Body of pancreas (tissue), 4 donors: ENCODE measurements around the gene TGM1. TPM values are rescaled to one million over a fixed set of nuclear protein-coding genes. Genes with fewer than 3 reads are reported as not detected.
A peak's percentile ranks its signal among the peaks of the same experiment; 100 is the strongest.

Experiments used
- ATAC-seq: fragments of 150-250 bp; one replicate; pipeline ENCODE4 v1.9.1; 2016
- DNase-seq, 4 donors: peaks; one replicate each; pipeline ENCODE4 v3.0.0-alpha.2; 2019
- H3K27ac ChIP-seq, 4 donors: fragments of 200-600 bp; sonication (generic); 1 replicate in 3 of 4; 2 replicates in 1 of 4; pipeline versions ENCODE4 v1.5.1 to v1.6.1; 2016 to 2019; ENCODE audit warnings: mild to moderate bottlenecking in 1 of 4, mixed read lengths in 1 of 4, moderate library complexity in 1 of 4
- H3K27me3 ChIP-seq, 2 donors: fragments of 200-600 bp; sonication (generic); one replicate each; pipeline ENCODE4 v1.6.0; 2016; ENCODE audit warnings: mild to moderate bottlenecking in 1 of 2
- H3K36me3 ChIP-seq, 2 donors: fragments of 200-600 bp; sonication (generic); replicated peaks in 1 of 2; 2 replicates each; pipeline ENCODE4 v1.5.1; 2016; ENCODE audit warnings: low read depth in 2 of 2; ENCODE audit not compliant: insufficient read depth in 1 of 2
- H3K4me1 ChIP-seq: fragments of 200-600 bp; sonication (generic); one replicate; pipeline ENCODE4 v1.6.0; 2016
- H3K4me3 ChIP-seq, 2 donors: fragments of 200-600 bp; sonication (generic); 1 replicate in 1 of 2; 2 replicates in 1 of 2; pipeline ENCODE4 v1.5.1; 2016 to 2019
- H3K9me3 ChIP-seq, 3 donors: fragments of 200-600 bp; sonication (generic); 1 replicate in 2 of 3; 2 replicates in 1 of 3; pipeline ENCODE4 v1.5.1; 2016
- CTCF ChIP-seq, 7 experiments: fragments of 450-650 bp in 4 of 7; fragments of 200-600 bp in 3 of 7; sonication (generic) in 3 of 7; IDR thresholded peaks; one replicate each; pipeline ENCODE4 v1.5.1; 2016 to 2019; ENCODE audit warnings: antibody characterized with exemption in 7 of 7
- POLR2A ChIP-seq, 3 donors: fragments of 450-650 bp; IDR thresholded peaks; one replicate each; pipeline ENCODE4 v1.6.1; 2016; ENCODE audit warnings: antibody characterized with exemption in 3 of 3, mild to moderate bottlenecking in 2 of 3
- WGBS, 2 donors: methylation state at CpG; one replicate each; pipeline ENCODE4 v1.1.5; 2017; 5-methylcytosine and 5-hydroxymethylcytosine counted together
- intact Hi-C: fragments of 100-400 bp; cut with DNase I; formaldehyde crosslinking; loops from one replicate; pipeline ENCODE4 v1.15.1; 2023
- total RNA-seq, 2 donors: library from RNA; depleted of rRNA; stranded (reverse); fragments of >200 nt; gene quantifications; one replicate each; pipeline ENCODE4 v1.1.0, GENCODE V29; 2016

The TGM1 gene
- total RNA-seq, 2 donors from 2014 or later = 2.9 to 13.8 TPM

DNA sequence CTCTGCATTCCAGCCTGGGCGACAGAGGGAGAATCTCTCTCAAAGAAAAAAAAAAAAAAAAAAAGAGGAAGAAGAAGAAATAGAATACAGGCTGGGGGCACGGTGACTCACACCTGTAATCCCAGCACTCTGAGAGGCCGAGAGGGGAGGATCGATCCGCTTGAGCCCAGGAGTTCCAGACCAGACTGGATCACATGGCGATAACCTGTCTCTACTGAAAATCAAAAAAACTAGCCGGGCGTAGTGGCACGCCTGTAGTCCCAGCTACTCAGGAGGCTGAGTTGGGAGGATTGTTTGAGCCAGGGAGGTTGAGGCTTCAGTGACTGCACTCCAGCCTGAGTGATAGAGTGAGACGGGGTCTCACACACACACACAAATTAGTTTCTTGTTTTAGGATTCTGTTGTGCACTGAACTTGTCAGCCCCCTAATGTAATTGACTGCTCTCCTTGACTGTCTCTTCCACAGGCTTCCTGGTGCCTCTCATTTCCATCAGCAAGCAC, 19.6 kb downstream of the TGM1 start:
- DNase-seq (peak in 3 of 4 donors; percentile 49 to 53 (median 51)), ATAC-seq (no peak)

DNA sequence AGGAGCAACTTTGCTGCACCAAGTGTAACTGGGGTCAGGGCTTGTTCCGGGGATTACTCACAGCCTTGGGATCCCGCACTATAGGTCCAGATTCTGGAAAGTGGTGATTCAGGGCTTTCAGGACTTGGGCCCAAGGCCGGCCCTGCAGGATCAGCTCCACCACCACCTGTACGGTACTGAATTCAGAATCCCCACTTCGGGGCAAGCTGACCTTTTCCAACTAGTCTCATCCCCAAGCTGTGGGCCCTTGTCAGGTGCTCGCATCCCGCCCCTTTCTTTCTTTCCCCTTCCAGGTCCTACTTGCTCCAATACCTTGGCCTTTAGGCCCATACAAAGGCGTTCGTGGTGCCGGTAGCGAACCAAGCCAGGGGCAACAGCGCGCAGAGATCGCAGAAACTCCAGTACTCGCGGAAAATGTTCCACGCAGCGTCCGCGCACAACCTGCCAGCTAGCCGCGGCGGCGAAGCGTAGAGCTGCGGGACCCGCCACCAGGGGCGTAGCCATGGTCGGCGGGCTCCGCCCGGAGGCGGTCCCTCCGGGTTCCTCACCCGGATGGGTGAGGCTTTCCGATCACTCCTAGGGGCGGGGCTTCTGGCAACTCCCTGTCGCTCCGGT, 21.0 kb downstream of the TGM1 start:
- ATAC-seq (peak; percentile 91), DNase-seq (peak; percentile 93 to 96 (median 96))
- Histone ChIP-seq H3K9me3 (no peaks in the 10 kb centered on the region), H3K27me3 (no peaks in the 10 kb centered on the region), H3K27ac (peak overlapping the region; percentile 92 to 100 (median 96)), H3K4me1 (peaks cover 39% of the 10 kb centered on the region), H3K36me3 (peaks cover 6 to 22% of the 10 kb centered on the region in 2 donors), H3K4me3 (peak overlapping the region; percentile 30 to 49)
- WGBS, 2 donors = 0 to 2% methylated on average over 19 to 38 of the region's 39 CpGs
- intact Hi-C loops = no loop called here
- TF ChIP-seq CTCF (IDR thresholded peaks at IDR 0.05) = peak; percentile 55 to 87 (median 78)
- TF ChIP-seq POLR2A (IDR thresholded peaks at IDR 0.05) = no peak

More for the DNA sequence above, 19.6 kb downstream of the TGM1 start:
- intact Hi-C loops = no loop called here
- Histone ChIP-seq H3K4me3 (peak overlapping the region in 1 of 2 donors; percentile 12), H3K36me3 (peaks cover 6 to 13% of the 10 kb centered on the region in 2 donors), H3K9me3 (no peaks in the 10 kb centered on the region), H3K4me1 (peaks cover 39% of the 10 kb centered on the region), H3K27ac (peak overlapping the region; percentile 92 to 100 (median 96)), H3K27me3 (no peaks in the 10 kb centered on the region)
- TF ChIP-seq CTCF (IDR thresholded peaks at IDR 0.05) (no peak), POLR2A (IDR thresholded peaks at IDR 0.05) (no peak)
- WGBS, 2 donors = 46 to 47% methylated on average over 10 of the region's 10 CpGs

GRCh38 chr14:24240110-24240918, 22.7 kb downstream of the TGM1 start:
- WGBS, 2 donors = 64 to 81% methylated on average over 9 of the region's 9 CpGs
- H3K27ac ChIP-seq = peak overlapping the region in 1 of 4 donors; percentile 100
- H3K9me3 ChIP-seq = no peaks in the 10 kb centered on the region
- peaks cover 39% of the 10 kb centered on the region for H3K4me1 ChIP-seq
- no peaks in the 10 kb centered on the region for H3K27me3 ChIP-seq
- ATAC-seq = no peak
- TF ChIP-seq CTCF (IDR thresholded peaks at IDR 0.05) (no peak), POLR2A (IDR thresholded peaks at IDR 0.05) (no peak)
- peak in 1 of 4 donors; percentile 13 for DNase-seq
- no peak overlapping the region for H3K4me3 ChIP-seq
- peaks cover 6 to 27% of the 10 kb centered on the region in 2 donors for H3K36me3 ChIP-seq
- intact Hi-C loops = no loop called here

DNA sequence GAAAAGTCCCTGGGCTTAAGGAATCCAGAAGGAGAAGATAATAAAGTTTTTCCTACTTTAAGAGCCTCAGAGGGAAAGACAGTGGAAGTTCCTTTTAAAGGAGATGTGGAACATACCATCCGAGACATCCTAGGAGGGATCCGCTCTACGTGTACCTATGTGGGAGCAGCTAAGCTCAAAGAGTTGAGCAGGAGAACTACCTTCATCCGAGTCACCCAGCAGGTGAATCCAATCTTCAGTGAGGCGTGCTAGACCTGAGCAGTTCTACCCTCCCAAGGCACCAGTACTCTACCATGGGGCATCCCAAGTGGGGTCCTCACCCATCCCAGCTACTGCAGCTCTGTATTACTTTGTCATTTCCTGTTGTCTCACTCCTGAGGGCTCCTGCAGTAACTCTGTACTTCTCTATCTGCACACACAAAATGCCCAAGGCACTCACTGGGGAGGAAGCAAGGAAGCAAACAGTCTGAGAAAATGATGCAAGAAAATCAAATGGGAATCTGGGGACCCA, 24.4 kb downstream of the TGM1 start:
- Histone ChIP-seq H3K27ac (no peak overlapping the region), H3K36me3 (peaks cover 6 to 27% of the 10 kb centered on the region in 2 donors), H3K4me1 (peaks cover 54% of the 10 kb centered on the region), H3K9me3 (no peaks in the 10 kb centered on the region), H3K27me3 (no peaks in the 10 kb centered on the region), H3K4me3 (no peak overlapping the region)
- ATAC-seq = no peak
- TF ChIP-seq POLR2A (IDR thresholded peaks at IDR 0.05) (no peak), CTCF (IDR thresholded peaks at IDR 0.05) (no peak)
- intact Hi-C loops = no loop called here
- 80 to 90% methylated on average over 5 of the region's 5 CpGs for WGBS, 2 donors
- DNase-seq = no peak
